Measurements from ENCODE around the gene ITGA7. TPM values are rescaled to one million over a fixed set of nuclear protein-coding genes. Genes with fewer than 3 reads are reported as not detected.

The ITGA7 gene
- total RNA-seq, 1 donor from 2014 or later = 1,557 TPM

DNA sequence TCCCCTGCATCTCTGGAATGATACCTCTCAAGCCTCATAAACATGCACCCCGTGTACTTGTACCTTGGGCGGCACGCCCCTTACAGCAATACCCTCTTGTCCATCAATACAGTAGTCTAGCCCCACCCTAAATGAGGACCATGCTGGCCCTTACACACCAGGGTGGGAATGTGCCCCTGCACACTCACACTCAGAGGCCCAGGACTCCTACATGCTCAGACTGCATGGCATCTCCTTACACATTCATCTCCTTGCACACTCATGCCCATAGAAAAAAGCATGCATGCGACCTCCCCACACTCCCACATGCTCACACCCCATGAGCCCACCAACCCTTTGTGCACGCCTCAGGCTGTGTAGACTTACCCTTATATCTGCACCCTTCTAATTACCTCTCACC is 22.0 kb downstream of the ITGA7 start:
- no peak for DNase-seq (ENCODE audit: low read depth)

DNA sequence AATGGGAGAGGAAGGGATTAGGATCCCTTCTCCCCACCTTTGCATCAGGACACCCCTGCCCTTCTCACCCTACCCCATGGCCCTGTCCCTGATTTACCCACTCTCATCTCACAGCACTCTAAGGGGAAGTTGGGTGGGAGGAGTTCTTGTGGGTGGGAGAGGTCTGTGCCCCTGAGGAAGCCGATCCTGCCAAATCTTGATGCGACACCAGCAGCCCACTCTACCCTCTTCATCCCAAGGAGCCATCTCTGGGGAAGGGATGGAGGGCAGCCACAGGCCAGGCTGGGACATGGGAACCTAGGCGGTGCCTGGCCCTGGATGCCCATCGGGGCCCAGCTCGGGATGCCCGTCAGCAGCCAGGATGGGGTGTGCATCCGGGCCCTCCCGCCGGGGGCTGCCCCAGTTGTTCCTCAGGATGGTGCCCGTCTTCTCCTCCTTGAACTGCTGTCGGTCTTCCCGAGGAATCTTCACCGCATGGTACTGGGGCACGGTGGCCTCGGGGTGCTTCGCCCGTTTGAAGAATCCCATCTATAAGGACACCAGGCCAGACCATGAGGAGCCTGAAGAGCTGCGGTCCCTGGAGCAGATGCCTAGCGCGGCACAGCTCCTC is 22.8 kb downstream of the ITGA7 start:
- no peak for DNase-seq (ENCODE audit: low read depth)

DNA sequence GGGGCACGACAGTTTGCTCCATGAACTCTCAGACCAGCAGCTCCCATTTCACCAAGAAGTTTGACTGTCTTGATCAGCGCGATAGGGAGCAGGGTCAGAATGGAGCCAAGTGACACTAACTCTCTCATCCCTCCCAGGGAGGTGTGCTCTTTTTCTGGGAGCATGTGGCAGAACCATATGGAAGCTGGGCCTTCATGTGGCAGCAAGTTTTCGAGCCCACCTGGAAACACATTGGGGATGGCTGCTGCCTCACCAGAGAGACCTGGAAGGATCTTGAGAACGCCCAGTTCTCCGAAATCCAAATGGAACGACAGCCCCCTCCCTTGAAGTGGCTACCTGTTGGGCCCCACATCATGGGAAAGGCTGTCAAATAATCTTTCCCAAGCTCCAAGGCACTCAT is 24.0 kb downstream of the ITGA7 start:
- DNase-seq (ENCODE audit: low read depth) = no peak

DNA sequence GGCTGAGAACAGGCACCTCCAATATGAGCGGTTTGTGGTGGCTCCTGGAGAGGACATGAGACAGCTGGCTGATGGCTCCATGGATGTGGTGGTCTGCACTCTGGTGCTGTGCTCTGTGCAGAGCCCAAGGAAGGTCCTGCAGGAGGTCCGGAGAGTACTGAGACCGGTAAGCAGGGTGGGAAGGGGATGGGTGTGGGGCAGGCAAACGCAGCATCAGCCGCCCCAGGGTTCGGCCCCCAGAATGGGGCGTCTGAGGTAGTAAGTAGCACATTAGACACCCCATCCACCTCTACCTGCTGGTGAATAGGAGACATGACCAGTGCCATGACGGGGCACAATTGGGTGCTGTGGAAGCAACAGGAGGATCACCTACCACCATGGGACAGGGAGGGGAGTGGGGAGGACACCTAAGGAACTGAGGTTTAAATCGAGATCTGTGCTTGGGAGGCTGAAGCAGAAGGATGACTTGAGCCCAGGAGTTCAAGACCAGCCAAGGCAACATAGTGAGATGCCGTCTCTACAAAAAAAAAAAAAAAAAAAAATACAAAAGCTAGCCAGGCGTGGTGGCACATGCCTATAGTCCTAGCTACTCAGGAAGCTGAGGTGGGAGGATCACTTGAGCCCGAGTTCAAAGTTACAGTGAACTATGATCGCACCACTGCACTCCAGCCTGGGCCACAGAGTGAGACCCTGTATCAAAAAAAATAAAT is 25.5 kb downstream of the ITGA7 start:
- DNase-seq (ENCODE audit: low read depth) = peak; percentile 52

DNA sequence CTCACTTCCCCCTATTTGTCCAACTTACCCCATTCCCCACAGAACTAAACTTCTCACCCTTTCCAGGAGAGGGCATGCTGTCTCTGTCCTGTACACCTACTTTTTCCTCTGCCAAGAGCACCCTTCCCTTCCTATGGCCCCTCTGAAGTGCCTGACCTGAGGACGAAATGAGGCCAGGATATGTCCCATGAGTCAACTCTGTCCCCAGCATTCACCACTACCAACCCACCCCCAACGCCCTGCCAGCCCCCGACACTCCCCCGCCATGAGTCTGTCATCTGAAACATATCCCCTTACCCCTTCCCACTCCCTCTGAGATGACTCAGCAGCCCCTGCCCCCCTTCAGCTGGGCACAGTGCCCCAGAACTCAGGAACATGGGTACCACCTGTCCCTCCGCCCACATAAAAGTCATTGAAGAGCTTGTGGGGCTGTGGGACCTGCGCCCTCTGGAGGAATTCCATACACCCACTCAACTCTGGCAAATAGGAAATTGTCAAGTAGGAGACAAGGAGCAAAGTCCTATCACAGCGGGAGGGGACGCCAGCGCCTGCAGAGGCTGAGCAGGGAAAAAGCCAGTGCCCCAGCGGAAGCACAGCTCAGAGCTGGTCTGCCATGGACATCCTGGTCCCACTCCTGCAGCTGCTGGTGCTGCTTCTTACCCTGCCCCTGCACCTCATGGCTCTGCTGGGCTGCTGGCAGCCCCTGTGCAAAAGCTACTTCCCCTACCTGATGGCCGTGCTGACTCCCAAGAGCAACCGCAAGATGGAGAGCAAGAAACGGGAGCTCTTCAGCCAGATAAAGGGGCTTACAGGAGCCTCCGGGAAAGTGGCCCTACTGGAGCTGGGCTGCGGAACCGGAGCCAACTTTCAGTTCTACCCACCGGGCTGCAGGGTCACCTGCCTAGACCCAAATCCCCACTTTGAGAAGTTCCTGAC is 26.3 kb downstream of the ITGA7 start:
- peak; percentile 99 for DNase-seq (ENCODE audit: low read depth)

DNA sequence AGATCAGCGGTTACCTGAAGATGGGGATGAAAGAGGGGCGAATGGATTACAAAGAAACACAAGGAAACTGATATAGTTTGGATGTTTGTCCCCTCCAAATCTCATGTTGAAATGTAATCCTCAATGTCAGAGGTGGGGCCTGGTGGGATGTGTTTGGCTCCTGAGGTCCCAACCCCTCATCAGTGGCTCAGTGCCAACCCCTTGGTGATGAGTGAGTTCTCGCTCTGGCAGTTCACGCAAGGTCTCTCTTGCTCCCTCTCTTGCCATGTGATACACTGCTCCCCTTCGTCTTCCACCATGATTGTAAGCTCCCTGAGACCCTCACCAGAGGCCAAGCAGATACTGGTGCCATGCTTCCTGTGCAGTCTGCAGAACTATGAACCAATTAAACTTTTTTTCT is 28.0 kb downstream of the ITGA7 start:
- DNase-seq (ENCODE audit: low read depth) = no peak

DNA sequence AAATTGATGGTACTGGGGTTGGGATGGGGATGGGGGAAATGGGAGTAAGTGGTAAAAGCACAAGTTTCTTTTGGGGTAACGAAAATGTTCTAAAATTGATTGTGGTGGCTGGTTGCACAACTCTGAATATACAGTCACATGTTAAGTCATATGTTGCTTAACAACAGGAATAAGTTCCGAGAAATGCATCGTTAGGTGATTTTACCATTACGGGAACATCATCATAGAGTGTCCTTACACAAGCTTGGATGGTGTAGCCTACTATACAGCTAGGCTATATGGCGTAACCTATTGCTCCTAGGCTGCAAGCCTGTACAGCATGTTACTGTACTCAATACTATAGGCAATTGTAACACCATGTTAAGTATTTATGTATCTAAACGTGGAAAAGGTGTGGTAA is 31.0 kb downstream of the ITGA7 start:
- no peak for DNase-seq (ENCODE audit: low read depth)

DNA sequence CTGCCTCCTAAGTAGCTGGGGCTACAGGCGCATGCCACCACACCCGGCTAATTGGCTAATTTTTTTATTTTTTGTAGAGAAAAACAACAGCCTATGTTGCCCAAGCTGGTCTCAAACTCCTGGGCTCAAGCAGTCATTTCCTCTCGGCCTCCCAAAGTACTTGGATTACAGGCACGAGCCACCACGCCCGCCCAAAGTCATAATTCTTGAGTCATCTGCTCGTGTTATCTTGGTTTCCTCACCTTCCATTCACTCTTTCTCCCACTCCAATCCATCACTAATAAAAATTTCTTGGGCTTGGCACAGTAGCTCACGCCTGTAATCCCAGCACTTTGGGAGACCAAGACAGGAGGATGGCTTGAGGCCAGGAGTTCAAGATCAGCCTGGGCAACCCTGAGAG is 32.0 kb downstream of the ITGA7 start:
- DNase-seq (ENCODE audit: low read depth) = no peak

DNA sequence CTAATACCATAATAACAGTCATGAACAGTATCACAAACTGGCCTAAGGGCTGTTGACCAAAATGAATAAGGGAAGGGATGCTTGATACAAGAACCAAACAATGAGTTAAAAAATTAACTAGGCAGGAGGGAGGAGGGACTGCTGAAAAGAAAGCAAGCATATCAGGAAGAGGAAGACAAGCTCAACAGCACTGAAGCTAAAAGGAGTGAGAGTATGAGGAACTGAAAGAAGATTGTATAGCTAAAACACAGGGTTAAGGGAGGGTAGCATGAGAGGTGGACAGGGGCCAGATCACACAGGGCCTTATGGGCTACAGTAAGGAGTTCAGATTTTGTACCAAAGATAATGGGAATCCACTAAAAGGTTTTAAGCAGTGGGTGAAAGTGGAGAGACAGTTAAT is 34.1 kb downstream of the ITGA7 start:
- no peak for DNase-seq (ENCODE audit: low read depth)

DNA sequence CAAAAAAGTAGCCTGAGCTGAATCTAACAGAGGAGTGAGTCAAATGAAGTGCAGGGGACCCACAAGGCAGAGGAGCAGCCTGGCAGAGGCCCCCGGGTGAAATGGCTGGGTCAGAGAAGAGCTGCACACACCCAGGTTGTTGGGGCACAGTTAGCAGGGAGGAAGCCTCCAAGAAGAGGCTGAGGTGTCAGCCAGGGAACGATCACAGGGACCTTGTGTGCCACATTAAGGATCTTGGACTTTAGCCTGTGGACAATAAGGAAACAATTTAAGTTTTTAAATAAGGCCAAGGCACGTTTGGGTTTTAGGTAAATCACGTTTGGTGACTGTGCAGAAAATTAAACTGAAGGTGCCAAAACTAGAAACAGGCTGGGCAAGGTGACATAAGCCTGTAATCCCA is 36.0 kb downstream of the ITGA7 start:
- no peak for DNase-seq (ENCODE audit: low read depth)

DNA sequence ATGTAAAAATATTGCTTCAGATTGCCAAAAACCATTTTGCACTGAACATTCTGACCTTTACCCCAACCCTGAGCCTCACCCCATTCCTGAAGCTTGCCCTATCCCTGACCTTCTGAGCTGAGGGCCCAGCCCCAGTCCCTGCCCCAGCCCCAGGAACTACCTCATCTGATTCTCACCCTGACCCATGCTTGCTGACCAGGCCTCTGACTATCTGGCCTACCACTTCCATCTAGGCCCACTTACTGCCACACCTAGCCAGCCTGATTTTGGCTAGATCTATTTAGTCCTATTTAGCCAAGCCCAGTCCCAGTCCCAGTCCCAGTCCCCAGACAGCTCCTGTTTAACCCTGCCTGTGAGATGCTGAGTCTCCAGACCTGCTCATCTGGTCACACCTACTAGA is 37.4 kb downstream of the ITGA7 start:
- DNase-seq (ENCODE audit: low read depth) = no peak

DNA sequence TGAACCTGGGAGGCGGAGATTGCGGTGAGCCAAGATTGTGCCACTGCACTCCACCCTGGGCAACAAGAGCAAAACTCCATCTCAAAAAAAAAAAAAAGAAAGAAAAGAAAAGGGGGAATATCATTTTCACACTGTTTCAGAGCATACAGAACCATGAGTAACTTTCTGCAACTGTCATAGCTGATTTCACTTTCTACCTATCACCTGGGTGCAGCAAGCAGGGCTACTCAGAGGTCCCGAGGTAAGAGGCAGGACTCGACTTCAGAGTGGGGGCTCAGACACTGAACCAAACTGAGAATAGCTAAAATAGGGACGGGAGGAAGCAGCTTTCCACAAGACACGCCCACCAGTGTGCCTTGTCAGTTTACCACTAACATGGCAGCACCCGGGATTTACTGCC is 41.2 kb downstream of the ITGA7 start:
- no peak for DNase-seq (ENCODE audit: low read depth)

DNA sequence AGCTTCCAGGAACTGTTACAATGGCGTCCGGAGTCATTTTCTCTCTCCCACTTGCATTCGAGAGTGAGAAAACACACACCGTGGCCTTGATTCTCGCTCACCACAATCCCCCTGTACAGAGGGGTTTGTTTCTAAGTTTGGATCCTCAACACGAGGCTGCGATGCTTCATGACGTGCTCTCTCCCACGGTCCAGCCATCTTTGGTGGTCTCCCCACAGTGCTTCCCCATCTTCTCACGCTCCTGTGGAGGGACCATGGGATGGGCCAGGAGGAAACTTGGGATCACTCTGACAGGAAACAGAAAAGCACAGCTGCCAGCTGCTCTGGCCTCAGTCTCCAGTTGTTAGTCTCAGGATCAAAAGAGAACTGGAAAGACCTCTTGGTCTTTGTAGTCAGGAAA is 42.9 kb downstream of the ITGA7 start:
- DNase-seq (ENCODE audit: low read depth) = no peak

DNA sequence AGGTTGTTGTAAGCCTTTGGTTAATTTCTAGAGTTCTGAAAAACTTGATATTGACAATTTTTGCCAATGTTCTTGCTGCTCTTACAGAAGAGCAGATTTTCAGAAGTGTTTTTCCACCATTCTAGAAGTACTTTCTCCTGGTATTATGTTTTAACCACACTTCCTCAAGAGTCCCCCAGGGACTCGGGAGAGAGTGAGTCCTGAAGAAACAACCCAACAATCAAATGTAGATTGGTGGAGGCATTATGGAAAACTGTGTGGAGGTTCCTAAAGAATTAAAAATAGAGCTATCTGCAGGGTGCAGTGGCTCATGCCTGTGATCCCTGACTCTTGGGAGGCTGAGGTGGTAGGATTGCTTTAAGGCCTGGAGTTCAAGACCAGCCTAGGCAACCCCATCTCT is 44.3 kb downstream of the ITGA7 start:
- no peak for DNase-seq (ENCODE audit: low read depth)

DNA sequence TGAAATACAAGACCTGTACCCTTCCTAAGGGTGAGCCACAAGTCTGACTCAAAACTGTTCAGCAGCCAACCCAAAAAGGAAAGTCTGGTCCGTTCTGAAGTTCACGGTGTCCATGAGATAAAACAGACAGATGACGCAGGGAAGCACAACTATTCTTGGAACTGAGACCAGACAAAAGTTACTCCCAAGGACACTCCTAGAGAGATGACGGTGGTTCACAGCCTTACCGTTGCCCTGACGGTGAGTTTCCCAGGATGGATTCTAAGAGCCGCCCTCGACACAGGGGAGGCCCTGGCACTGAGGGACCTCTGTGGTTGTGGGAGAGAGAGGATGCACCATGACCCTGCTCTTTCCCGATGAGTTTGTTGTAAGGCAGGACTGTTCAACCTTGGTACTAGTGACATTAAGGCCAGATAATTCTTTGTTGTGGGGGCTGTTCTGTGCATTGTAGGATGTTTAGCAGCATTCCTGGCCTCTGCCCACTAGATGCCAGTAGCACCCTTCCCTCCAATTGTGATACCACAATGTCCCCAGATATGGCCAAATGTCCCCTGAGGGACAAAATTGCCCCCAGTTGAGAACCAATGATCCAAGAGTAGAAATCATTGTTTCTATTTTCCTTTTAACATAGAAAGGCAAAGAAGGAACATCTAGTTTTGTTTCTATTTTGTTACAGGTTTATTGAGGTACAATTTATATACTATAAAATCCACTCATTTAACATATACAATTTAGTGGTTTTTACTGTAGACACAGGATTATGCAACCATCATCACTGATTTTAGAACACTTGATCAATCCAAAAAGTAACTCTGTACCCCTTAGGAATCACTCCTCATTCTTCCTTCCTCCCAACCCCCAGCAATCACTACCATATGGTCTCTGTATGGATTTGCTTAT is 48.0 kb downstream of the ITGA7 start:
- DNase-seq (ENCODE audit: low read depth) = peak; percentile 68

DNA sequence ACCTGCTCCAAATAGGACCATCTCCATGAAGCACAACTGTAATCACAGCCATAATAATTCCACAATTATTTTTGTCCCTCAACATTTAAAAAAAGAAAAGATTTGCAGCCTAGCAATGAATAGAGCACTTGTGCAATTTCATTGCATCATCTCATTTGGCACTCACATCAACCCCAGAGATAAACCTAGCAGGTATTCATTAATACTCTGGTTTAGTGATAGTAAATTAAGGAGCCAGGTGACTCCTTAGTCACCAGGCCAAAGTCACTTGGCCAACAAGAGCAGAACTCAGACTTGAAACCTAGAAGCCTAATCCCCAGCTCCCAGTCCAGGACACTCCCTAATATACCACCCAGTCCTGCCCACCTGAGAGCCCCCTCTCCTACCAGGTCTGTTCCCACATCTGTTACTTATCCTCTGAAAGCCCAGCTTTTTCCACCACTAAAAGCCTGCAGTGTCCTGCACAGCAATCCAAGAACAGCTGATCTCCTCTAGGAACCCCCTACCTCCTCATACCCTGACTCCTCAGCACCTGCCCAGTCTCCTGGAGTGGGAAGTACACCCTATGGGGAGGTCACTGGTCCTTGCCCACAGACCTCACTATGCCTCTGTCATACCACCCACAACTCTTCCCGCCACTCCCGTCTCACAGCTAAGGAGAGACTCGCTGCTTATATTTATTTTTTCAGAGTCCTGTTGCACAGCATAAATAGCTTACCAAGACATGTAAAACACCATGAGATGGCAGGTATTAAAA is 48.9 kb downstream of the ITGA7 start:
- no peak for DNase-seq (ENCODE audit: low read depth)

DNA sequence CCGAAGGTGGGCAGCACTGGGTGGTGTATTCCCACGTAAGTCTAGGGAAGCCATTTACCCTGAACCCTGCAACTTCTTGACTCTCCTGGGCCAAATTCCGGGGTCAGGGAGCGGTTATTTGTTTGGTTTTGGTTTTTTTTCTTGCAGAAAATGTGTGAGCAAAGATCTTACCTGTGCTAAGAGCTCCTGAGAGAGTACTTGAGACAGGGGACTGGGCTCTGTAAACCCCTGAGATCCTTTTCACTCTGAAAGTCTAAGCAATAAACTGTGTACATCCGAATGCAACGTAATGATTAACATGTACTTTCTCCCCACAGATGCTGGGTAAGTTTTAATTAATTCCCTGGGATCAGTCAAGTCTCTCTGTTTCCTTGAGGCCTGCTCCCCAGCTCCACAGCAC is 49.5 kb downstream of the ITGA7 start:
- no peak for DNase-seq (ENCODE audit: low read depth)

DNA sequence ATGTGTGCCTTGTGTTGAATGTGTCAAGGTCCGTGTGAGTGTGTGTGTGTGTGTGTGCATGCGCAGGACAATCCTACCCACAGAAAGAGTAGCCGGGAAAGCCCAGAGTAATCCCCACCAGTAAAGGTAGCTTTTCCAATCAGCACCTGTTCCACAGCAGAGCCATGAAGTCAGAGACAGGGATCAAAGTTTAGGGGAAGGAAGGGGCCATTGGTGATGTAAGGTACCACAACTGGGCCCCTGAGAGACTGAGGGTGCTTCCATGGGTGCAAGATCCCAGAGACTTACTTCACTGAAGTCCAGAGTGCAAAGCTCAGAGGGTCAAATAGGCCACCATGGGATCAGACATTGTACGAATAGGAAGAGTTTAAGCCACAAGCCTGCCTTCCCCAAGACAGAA is 50.5 kb downstream of the ITGA7 start:
- no peak for DNase-seq (ENCODE audit: low read depth)

DNA sequence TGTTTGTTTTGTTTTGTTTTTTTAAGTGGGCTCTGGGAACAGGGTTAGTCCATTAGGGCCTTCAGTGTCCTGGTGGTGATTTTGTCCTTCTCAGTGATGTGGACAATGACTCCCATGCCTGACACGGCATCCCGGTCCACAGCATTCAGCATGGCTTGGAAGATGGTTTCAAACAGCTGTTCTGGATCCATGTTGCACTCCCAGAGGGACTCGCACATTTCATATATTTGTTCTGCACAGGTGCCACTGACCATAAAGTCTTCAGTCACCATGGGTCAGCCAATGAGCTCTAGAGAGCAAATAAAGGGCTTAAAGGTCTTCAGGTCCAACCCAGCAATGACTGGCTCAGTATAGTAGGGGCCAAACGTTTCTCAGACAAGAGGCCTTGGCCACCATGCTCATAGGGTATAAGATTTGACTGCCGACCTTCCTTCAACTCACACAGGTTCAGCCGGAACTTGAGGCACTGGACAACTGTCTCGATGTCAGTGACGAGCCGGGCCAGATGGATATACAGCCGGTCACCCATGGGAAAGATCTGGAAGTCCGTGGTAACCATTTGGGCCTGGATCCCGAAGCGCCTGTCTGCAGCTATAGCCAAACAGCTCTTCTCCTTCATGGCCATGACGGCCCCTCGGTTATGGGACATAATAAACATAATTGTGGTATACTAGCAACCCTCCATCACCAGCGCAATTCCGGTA is 53.0 kb downstream of the ITGA7 start:
- DNase-seq (ENCODE audit: low read depth) = peak; percentile 78

DNA sequence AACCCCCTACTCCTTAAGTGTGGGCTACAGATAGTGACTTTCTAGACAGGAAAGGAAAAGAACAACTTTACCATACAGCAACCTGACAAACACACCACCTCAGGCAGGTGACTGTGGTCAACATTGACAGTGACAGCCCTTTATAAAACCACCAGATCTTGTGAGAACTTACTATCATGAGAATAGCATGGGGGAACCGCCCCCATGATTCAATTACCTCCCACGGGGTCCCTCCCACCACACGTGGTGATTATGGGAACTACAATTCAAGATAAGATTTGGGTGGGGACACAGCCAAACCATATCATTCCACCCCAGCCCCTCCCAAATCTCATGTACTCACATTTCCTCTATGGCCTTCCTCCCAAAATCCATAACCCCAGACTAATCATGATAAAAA is 54.7 kb downstream of the ITGA7 start:
- no peak for DNase-seq (ENCODE audit: low read depth)

Data from myocyte (in vitro differentiated cells).